Cardiac muscle cell (in vitro differentiated cells and primary cell): ENCODE measurements around the gene NTRK1. TPM values are rescaled to one million over a fixed set of nuclear protein-coding genes. Genes with fewer than 3 reads are reported as not detected.
A peak's percentile ranks its signal among the peaks of the same experiment; 100 is the strongest.

ENCODE experiments used
- DNase-seq, 2 donors: peaks; one replicate each; pipeline versions ENCODE4 v3.0.0 to v3.0.0-alpha.2; 2010 to 2017; ENCODE audit warnings: low read depth in 1 of 2, low spot score in 1 of 2
- H3K27ac ChIP-seq: fragments of 200-600 bp; sonication (generic); 2 replicates; pipeline ENCODE4 v1.5.1; 2016
- H3K27me3 ChIP-seq: fragments of 200-600 bp; sonication (generic); 2 replicates; pipeline ENCODE4 v1.6.0; 2016; ENCODE audit warnings: control low read depth
- H3K36me3 ChIP-seq: fragments of 200-600 bp; sonication (generic); 2 replicates; pipeline ENCODE4 v1.5.1; 2016; ENCODE audit warnings: control low read depth
- H3K4me1 ChIP-seq: fragments of 200-600 bp; sonication (generic); 2 replicates; pipeline ENCODE4 v1.8.1; 2017; ENCODE audit warnings: low read depth, mild to moderate bottlenecking, mixed run types
- H3K4me3 ChIP-seq: fragments of 200-600 bp; sonication (generic); 2 replicates; pipeline ENCODE4 v1.5.1; 2016; ENCODE audit warnings: mild to moderate bottlenecking
- H3K9me3 ChIP-seq: fragments of 200-600 bp; sonication (generic); 2 replicates; pipeline ENCODE4 v1.5.1; 2017; ENCODE audit warnings: low read depth, mild to moderate bottlenecking, control low read depth
- polyA plus RNA-seq: library from polyadenylated mRNA; unstranded; fragments of >200 nt; fragmentation: Nextera tagmentation; extraction: Ambion mirVana; gene quantifications from 2 replicates; pipeline ENCODE4 v1.2.1, GENCODE V29; 2016
- total RNA-seq: library from RNA; depleted of rRNA; stranded (reverse); fragments of >200 nt; gene quantifications from 2 replicates; pipeline ENCODE4 v1.2.3, GENCODE V29; 2016
- TF ChIP-seq, protein P1 (sequence below): IDR thresholded peaks from 2 replicates; pipeline ENCODE4 v1.5.1; 2012; ENCODE audit warnings: low read depth, mild to moderate bottlenecking, low read length

The NTRK1 gene
- total and polyA plus RNA-seq, 2 experiments from 2014 or later: 2.4 to 3.6 TPM

GRCh38 chr1:156892190-156893047 lies 31.8 kb downstream of the NTRK1 start:
- no peaks in the 10 kb centered on the region for H3K36me3 ChIP-seq
- TF ChIP-seq, protein P1, sequence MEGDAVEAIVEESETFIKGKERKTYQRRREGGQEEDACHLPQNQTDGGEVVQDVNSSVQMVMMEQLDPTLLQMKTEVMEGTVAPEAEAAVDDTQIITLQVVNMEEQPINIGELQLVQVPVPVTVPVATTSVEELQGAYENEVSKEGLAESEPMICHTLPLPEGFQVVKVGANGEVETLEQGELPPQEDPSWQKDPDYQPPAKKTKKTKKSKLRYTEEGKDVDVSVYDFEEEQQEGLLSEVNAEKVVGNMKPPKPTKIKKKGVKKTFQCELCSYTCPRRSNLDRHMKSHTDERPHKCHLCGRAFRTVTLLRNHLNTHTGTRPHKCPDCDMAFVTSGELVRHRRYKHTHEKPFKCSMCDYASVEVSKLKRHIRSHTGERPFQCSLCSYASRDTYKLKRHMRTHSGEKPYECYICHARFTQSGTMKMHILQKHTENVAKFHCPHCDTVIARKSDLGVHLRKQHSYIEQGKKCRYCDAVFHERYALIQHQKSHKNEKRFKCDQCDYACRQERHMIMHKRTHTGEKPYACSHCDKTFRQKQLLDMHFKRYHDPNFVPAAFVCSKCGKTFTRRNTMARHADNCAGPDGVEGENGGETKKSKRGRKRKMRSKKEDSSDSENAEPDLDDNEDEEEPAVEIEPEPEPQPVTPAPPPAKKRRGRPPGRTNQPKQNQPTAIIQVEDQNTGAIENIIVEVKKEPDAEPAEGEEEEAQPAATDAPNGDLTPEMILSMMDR: peak; percentile 89
- no peak overlapping the region for H3K4me3 ChIP-seq
- peaks cover 33% of the 10 kb centered on the region for H3K27me3 ChIP-seq
- peak; percentile 94 to 96 for DNase-seq
- H3K9me3 ChIP-seq: no peaks in the 10 kb centered on the region
- no peak overlapping the region for H3K27ac ChIP-seq
- no peaks in the 10 kb centered on the region for H3K4me1 ChIP-seq

DNA sequence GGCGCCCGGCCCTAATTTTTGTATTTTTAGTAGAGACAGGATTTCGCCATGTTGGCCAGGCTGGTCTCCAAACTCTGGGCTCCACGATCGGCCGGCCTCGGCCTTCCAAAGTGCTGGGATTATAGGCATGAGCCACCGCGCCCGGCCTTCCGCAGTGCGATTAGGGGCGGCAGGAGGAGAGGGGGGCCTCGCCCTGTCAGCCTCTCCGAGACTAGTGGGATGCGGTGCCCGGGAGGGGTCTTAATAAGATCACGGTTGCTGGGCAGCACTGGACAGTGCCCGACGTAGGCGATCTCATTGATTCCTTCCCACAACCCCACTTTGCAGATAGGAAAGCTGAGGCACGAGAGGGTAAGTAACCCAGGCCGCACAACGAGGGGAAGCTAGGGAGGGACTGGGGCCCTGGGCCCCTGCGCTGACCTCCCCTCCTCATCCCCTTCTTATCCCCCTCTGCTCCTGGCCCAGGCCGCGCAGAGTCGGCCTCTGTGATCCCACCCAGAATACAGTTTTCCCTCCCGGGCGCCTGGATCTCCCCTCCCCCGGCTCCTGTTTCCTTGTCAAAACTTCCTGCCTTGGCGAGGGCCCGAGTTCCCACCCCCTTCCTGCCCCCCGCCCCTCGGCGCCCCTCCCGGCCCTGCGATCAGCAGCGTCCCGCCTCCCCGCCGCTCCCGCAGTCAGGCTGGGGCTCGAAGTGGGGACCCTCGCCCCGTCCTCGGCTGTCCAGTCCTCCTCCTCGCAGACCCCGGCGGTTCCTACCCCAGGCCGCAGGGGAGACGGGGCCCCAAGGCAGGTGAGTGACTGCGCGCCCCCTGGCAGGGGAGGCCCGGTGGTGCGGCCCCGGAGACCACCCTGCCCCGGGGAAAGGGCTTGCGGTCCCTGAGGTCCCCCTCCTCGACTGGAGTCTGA lies 32.6 kb downstream of the NTRK1 start, which contains the start of gene PEAR1:
PEAR1 (plus strand) TSS at position 671 of the 906 bp plus-strand sequence. CDS start 10,209 bp downstream, outside the sequence.
- peak in 1 of 2 donors; percentile 66 for DNase-seq
- Histone ChIP-seq H3K4me1 (no peaks in the 10 kb centered on the region), H3K27me3 (peaks cover 33% of the 10 kb centered on the region), H3K36me3 (no peaks in the 10 kb centered on the region), H3K27ac (no peak within 1 kb of the TSS), H3K4me3 (no peak within 1 kb of the TSS), H3K9me3 (no peaks in the 10 kb centered on the region)
- TF ChIP-seq, protein P1: peak; percentile 4

- DNase-seq: no peak
- H3K9me3 ChIP-seq: no peaks in the 10 kb centered on the region
- TF ChIP-seq, protein P1: no peak
- H3K4me1 ChIP-seq: no peaks in the 10 kb centered on the region
- H3K27ac ChIP-seq: no peak overlapping the region
- H3K27me3 ChIP-seq: peaks cover 33% of the 10 kb centered on the region
- no peaks in the 10 kb centered on the region for H3K36me3 ChIP-seq
- H3K4me3 ChIP-seq: no peak overlapping the region
Observed at GRCh38 chr1:156894001-156894400, 33.3 kb downstream of the NTRK1 start.

- Histone ChIP-seq H3K9me3 (no peaks in the 10 kb centered on the region), H3K27ac (no peak overlapping the region), H3K4me1 (no peaks in the 10 kb centered on the region), H3K4me3 (no peak overlapping the region), H3K27me3 (peaks cover 33% of the 10 kb centered on the region), H3K36me3 (no peaks in the 10 kb centered on the region)
- peak in 1 of 2 donors; percentile 54 for DNase-seq
- TF ChIP-seq, protein P1: no peak
Observed at GRCh38 chr1:156894711-156895454, 34.2 kb downstream of the NTRK1 start.

DNA sequence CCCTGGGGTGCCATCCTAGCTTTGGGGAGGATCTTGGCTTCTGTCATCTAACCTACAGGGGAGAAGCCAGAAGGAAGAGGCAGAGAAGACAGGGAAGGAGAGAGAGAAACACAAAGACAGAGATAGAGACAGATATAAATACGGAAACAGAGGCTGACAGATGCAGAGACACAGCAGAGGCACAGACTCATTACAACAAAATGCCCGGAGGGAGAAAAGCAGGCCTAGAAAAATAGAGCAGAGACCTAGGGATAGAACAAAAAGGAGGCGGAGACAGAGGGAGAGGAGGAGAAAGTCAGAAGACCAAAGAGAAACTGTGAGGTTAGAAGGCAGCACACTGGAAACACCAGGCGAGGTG lies 34.8 kb downstream of the NTRK1 start:
- no peaks in the 10 kb centered on the region for H3K9me3 ChIP-seq
- no peak overlapping the region for H3K27ac ChIP-seq
- DNase-seq: peak in 1 of 2 donors; percentile 37
- H3K4me3 ChIP-seq: no peak overlapping the region
- TF ChIP-seq, protein P1: no peak
- H3K4me1 ChIP-seq: no peaks in the 10 kb centered on the region
- peaks cover 30% of the 10 kb centered on the region for H3K27me3 ChIP-seq
- H3K36me3 ChIP-seq: no peaks in the 10 kb centered on the region
